Endothelial cell (in vitro differentiated cells): ENCODE measurements around the gene RSPH3. TPM values are rescaled to one million over a fixed set of nuclear protein-coding genes. Genes with fewer than 3 reads are reported as not detected.

Experiments
- DNase-seq: peaks from one replicate; pipeline ENCODE4 v3.0.0; 2021; ENCODE audit warnings: low spot score
- H3K27ac Mint-ChIP-seq: one replicate; pipeline ENCODE4 v1.8.0; 2021; ENCODE audit warnings: mixed read lengths, inconsistent platforms; ENCODE audit not compliant: unreplicated experiment
- H3K27me3 Mint-ChIP-seq: one replicate; pipeline ENCODE4 v1.8.0; 2021; ENCODE audit warnings: mild to moderate bottlenecking, moderate library complexity, mixed read lengths, inconsistent platforms; ENCODE audit not compliant: unreplicated experiment
- H3K36me3 Mint-ChIP-seq: one replicate; pipeline ENCODE4 v1.8.0; 2021; ENCODE audit warnings: mild to moderate bottlenecking, low read depth, mixed read lengths, inconsistent platforms; ENCODE audit not compliant: unreplicated experiment
- H3K4me1 Mint-ChIP-seq: one replicate; pipeline ENCODE4 v1.8.0; 2021; ENCODE audit warnings: mild to moderate bottlenecking, mixed read lengths, inconsistent platforms; ENCODE audit not compliant: unreplicated experiment
- H3K4me3 Mint-ChIP-seq: one replicate; pipeline ENCODE4 v1.8.0; 2021; ENCODE audit warnings: mild to moderate bottlenecking, mixed read lengths, inconsistent platforms; ENCODE audit not compliant: unreplicated experiment
- H3K9me3 Mint-ChIP-seq: one replicate; pipeline ENCODE4 v1.8.0; 2021; ENCODE audit warnings: mixed read lengths, inconsistent platforms; ENCODE audit not compliant: unreplicated experiment
- CTCF ChIP-seq: fragments of 200-600 bp; sonication (generic); IDR thresholded peaks from one replicate; pipeline ENCODE4 v1.5.0; 2021; ENCODE audit warnings: antibody characterized with exemption; ENCODE audit not compliant: unreplicated experiment
- total RNA-seq: library from RNA; stranded (reverse); fragmentation: NEBNext Ultra II Directional; extraction: Animal tissue kit (Norgen Biotek cat#: 25700); gene quantifications from one replicate; pipeline ENCODE4 v1.2.1, GENCODE V29; 2021; ENCODE audit not compliant: unreplicated experiment

Gene RSPH3
- total RNA-seq, 1 donor from 2014 or later: 4.4 TPM

GRCh38 chr6:158938811-158939254 is 61.2 kb downstream of the RSPH3 start:
- Mint-ChIP-seq H3K27ac (no peak overlapping the region), H3K4me1 (peaks cover 24% of the 10 kb centered on the region), H3K4me3 (no peak overlapping the region), H3K9me3 (no peaks in the 10 kb centered on the region), H3K36me3 (peaks cover 3% of the 10 kb centered on the region), H3K27me3 (peaks cover 6% of the 10 kb centered on the region)
- no peak for DNase-seq
- TF ChIP-seq CTCF: no peak

GRCh38 chr6:158938220-158938619 is 61.8 kb downstream of the RSPH3 start:
- Mint-ChIP-seq H3K9me3 (no peaks in the 10 kb centered on the region), H3K4me1 (peaks cover 24% of the 10 kb centered on the region), H3K36me3 (peaks cover 3% of the 10 kb centered on the region), H3K27me3 (peaks cover 6% of the 10 kb centered on the region), H3K4me3 (no peak overlapping the region), H3K27ac (no peak overlapping the region)
- DNase-seq: no peak
- TF ChIP-seq CTCF: no peak

GRCh38 chr6:158934157-158934556 is 65.8 kb downstream of the RSPH3 start:
- peaks cover 4% of the 10 kb centered on the region for H3K27me3 Mint-ChIP-seq
- H3K4me1 Mint-ChIP-seq: peaks cover 14% of the 10 kb centered on the region
- no peak overlapping the region for H3K4me3 Mint-ChIP-seq
- TF ChIP-seq CTCF: no peak
- no peaks in the 10 kb centered on the region for H3K9me3 Mint-ChIP-seq
- H3K27ac Mint-ChIP-seq: no peak overlapping the region
- H3K36me3 Mint-ChIP-seq: no peaks in the 10 kb centered on the region
- no peak for DNase-seq

GRCh38 chr6:158933079-158933595 is 66.9 kb downstream of the RSPH3 start:
- Mint-ChIP-seq H3K27ac (no peak overlapping the region), H3K4me3 (no peak overlapping the region), H3K27me3 (peaks cover 4% of the 10 kb centered on the region), H3K4me1 (peaks cover 12% of the 10 kb centered on the region), H3K36me3 (no peaks in the 10 kb centered on the region), H3K9me3 (no peaks in the 10 kb centered on the region)
- DNase-seq: no peak
- TF ChIP-seq CTCF: no peak

- Mint-ChIP-seq H3K9me3 (no peaks in the 10 kb centered on the region), H3K36me3 (no peaks in the 10 kb centered on the region), H3K4me3 (no peak overlapping the region), H3K4me1 (no peaks in the 10 kb centered on the region), H3K27ac (no peak overlapping the region), H3K27me3 (peaks cover 1% of the 10 kb centered on the region)
- no peak for DNase-seq
- no peak for TF ChIP-seq CTCF
Observed at GRCh38 chr6:158928068-158928467, 71.9 kb downstream of the RSPH3 start.
